HG03565 (cell line): ENCODE results near the gene FAIM2.
"Not testable (repeated sequence)": the region's sequence is repeated elsewhere in the genome, so short reads cannot be mapped to it uniquely, and the experiment has no call there.

Source experiments
- ATAC-seq: cut with Tn5 transposase; IDR thresholded peaks from one replicate; pipeline ENCODE4 v1.9.1; 2021; ENCODE audit warnings: mild to moderate bottlenecking, moderate library complexity; ENCODE audit not compliant: unreplicated experiment

The FAIM2 gene

GRCh38 chr12:49881415-49882247 is 22.1 kb downstream of the FAIM2 start:
- ATAC-seq: no peak

- no peak for ATAC-seq
Observed at GRCh38 chr12:49880756-49881414, 22.8 kb downstream of the FAIM2 start.

- ATAC-seq: not testable (repeated sequence)
Observed at GRCh38 chr12:49879065-49879464, 24.6 kb downstream of the FAIM2 start.

GRCh38 chr12:49878021-49878420 is 25.7 kb downstream of the FAIM2 start:
- no peak for ATAC-seq

GRCh38 chr12:49877066-49877465 is 26.6 kb downstream of the FAIM2 start:
- ATAC-seq: no peak

- no peak for ATAC-seq
Observed at GRCh38 chr12:49876070-49876469, 27.6 kb downstream of the FAIM2 start.

- ATAC-seq: no peak
Observed at GRCh38 chr12:49875115-49875720, 28.5 kb downstream of the FAIM2 start.

GRCh38 chr12:49874142-49874897 is 29.4 kb downstream of the FAIM2 start:
- no peak for ATAC-seq

GRCh38 chr12:49873361-49873934 is 30.3 kb downstream of the FAIM2 start:
- ATAC-seq: no peak

GRCh38 chr12:49872781-49873181 is 30.9 kb downstream of the FAIM2 start:
- no peak for ATAC-seq

- ATAC-seq: no peak
Observed at GRCh38 chr12:49872381-49872780, 31.3 kb downstream of the FAIM2 start.

- not testable (repeated sequence) for ATAC-seq
Observed at GRCh38 chr12:49871811-49872251, 31.9 kb downstream of the FAIM2 start.

GRCh38 chr12:49871263-49871561 is 32.5 kb downstream of the FAIM2 start:
- ATAC-seq: no peak

- ATAC-seq: no peak
Observed at GRCh38 chr12:49870501-49871262, 33.0 kb downstream of the FAIM2 start.

- no peak for ATAC-seq
Observed at GRCh38 chr12:49869816-49870500, 33.7 kb downstream of the FAIM2 start.

GRCh38 chr12:49868952-49869815 is 34.5 kb downstream of the FAIM2 start:
- no peak for ATAC-seq

- ATAC-seq: no peak
Observed at GRCh38 chr12:49868449-49868848, 35.3 kb downstream of the FAIM2 start.

GRCh38 chr12:49867570-49868341 is 35.9 kb downstream of the FAIM2 start:
- ATAC-seq: no peak
